SH-SY5Y (cell line): ENCODE results near the gene MMEL1.

Experiments used
- GATA2 ChIP-seq: IDR thresholded peaks from 2 replicates; pipeline ENCODE4 v1.6.1; 2011; ENCODE audit warnings: mild to moderate bottlenecking, low read depth, low read length
- GATA3 ChIP-seq: IDR thresholded peaks from 2 replicates; pipeline ENCODE4 v1.6.1; 2011; ENCODE audit warnings: low read depth, mild to moderate bottlenecking, low read length, moderate library complexity

GRCh38 chr1:2558861-2559260 lies 74.0 kb downstream of the MMEL1 start:
- TF ChIP-seq GATA3: no peak
- TF ChIP-seq GATA2: no peak
